ENCODE data around the gene P2RX6.

P2RX6 gene

DNA sequence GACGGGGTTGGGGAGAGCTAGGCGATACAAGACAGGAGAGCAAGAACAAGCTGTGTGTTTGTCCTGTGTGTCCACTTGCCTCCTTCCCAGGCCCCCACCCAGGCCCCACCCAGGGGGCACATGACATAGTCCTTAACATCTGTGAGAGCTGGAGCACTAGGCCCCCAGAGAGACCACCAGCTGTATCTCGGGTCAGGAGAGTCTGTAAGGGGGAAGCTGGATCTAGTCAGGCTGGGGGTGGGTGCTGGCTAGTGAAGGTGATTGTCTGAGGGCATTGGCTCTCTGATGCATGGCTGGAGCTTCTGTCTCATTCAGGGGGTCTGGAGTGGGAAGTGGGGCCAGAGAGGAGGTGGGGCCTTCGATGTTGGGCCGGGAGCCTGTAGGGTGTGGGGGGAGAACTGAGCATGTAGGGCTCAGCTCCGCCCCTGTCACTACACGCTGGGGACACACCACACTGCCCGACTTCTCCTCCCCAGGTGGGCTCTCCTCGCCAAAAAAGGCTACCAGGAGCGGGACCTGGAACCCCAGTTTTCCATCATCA is 571 bp downstream of the P2RX6 start:
- TF ChIP-seq, protein P1, sequence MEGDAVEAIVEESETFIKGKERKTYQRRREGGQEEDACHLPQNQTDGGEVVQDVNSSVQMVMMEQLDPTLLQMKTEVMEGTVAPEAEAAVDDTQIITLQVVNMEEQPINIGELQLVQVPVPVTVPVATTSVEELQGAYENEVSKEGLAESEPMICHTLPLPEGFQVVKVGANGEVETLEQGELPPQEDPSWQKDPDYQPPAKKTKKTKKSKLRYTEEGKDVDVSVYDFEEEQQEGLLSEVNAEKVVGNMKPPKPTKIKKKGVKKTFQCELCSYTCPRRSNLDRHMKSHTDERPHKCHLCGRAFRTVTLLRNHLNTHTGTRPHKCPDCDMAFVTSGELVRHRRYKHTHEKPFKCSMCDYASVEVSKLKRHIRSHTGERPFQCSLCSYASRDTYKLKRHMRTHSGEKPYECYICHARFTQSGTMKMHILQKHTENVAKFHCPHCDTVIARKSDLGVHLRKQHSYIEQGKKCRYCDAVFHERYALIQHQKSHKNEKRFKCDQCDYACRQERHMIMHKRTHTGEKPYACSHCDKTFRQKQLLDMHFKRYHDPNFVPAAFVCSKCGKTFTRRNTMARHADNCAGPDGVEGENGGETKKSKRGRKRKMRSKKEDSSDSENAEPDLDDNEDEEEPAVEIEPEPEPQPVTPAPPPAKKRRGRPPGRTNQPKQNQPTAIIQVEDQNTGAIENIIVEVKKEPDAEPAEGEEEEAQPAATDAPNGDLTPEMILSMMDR (IDR thresholded peaks at IDR 0.05; ENCODE audit: insufficient read depth, low read length, poor library complexity, severe bottlenecking): no peak
- no peaks in the 10 kb centered on the region for H3K36me3 ChIP-seq (ENCODE audit: control insufficient read depth, insufficient read depth, low read length)
- no peak for DNase-seq (ENCODE audit: extremely low read depth, insufficient read length)
- H3K27me3 ChIP-seq (replicated peaks; ENCODE audit: control insufficient read depth, insufficient read depth, low read length): no peaks in the 10 kb centered on the region; the same call in 1 of the 2 replicates
- H3K4me3 ChIP-seq (replicated peaks; ENCODE audit: low read depth, low read length): no peak overlapping the region

DNA sequence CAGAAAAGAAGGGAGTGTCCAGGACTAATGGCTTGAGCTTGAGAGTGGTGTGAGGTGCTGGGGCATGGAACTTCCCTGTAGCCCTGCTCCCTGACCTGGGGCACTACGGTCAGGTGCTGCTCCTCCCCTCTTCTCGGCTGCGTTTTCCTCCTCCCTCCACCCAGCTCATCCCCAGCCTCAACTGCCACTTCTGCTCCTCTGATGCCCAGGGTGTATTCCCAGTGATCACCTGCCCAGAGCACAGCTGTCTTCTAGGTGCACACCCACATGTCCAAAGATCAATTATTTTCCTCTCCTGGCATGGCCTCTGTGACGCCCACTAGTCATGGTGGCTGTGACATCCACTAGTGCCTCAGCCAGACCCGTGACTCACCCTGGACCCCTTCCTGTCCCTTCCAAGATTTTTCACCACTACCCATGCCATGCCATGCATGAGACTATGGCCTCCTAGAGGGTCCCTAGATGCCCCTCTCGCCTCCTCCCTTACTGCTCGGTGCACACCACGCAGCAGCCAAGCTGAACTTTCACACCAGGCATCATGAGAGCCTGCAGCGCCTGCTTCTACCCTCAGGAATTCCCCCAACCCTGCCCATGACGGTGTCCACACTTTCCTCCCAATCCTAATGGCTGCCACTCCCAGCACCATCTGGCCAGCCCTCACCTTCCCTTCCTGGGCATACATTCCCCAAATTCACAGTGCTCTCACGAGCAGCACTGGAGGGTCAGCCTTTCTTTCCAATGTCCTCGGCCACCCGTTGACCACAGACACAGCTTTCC is 1.9 kb downstream of the P2RX6 start:
- Histone ChIP-seq H3K4me3 (replicated peaks; ENCODE audit: low read depth, low read length) (no peak overlapping the region), H3K36me3 (ENCODE audit: control insufficient read depth, insufficient read depth, low read length) (no peaks in the 10 kb centered on the region), H3K27me3 (replicated peaks; ENCODE audit: control insufficient read depth, insufficient read depth, low read length) (no peaks in the 10 kb centered on the region; the same call in 1 of the 2 replicates)
- DNase-seq (ENCODE audit: extremely low read depth, insufficient read length): no peak
- TF ChIP-seq, protein P1 (IDR thresholded peaks at IDR 0.05; ENCODE audit: insufficient read depth, low read length, poor library complexity, severe bottlenecking): no peak

DNA sequence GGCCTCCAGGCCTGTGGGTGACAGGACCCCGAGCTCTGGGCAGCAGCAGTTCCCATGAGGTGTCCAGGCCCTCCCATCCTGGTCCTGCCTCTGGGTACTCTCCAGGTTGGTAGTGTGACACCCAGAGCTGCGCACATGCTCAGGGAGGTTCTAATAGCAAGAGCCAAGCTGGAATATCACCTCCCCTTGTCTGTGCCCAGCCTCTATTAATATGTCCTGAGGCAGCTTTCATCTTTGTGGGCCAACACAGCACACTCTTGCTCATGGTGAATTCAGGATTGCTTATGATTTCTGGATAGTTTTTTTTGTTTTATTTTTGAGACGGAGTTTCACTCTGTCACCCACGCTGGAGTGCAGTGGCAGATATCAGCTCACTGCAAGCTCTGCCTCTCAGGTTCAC is 3.3 kb downstream of the P2RX6 start:
- Histone ChIP-seq H3K36me3 (ENCODE audit: control insufficient read depth, insufficient read depth, low read length) (no peaks in the 10 kb centered on the region), H3K27me3 (replicated peaks; ENCODE audit: control insufficient read depth, insufficient read depth, low read length) (no peaks in the 10 kb centered on the region; the same call in 1 of the 2 replicates), H3K4me3 (replicated peaks; ENCODE audit: low read depth, low read length) (no peak overlapping the region)
- TF ChIP-seq, protein P1 (IDR thresholded peaks at IDR 0.05; ENCODE audit: insufficient read depth, low read length, poor library complexity, severe bottlenecking): no peak
- no peak for DNase-seq (ENCODE audit: extremely low read depth, insufficient read length)

DNA sequence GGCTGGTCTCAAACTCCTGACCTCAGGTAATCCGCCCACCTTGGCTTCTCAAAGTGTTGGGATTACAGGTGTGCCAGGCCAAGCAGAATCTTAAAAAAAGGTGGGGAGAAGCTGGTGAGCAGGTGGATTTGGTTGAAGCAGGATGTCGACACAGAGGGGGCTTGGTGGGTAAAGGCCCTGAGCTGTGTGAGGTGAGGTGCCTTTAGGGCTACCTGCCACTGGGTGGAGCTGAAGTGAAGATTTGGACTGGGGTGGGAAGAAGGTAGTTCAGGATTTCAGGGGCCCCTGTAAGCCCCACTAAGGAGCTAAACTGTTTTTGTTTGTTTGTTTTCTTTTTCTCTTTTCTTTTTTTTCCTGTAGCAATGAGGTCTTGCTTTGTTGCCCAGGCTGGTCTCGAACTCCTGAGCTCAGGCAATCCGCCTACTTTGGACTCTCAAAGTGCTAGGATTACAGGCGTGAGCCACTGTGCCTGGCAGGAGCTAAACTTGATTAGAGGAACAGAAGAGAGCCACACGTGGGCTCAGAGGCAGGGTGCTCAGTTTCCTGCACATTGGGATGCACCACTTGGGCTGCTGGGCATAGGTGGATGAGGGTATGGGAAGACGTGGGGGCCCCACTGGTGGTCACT is 6.0 kb downstream of the P2RX6 start:
- no peak for DNase-seq (ENCODE audit: extremely low read depth, insufficient read length)
- TF ChIP-seq, protein P1 (IDR thresholded peaks at IDR 0.05; ENCODE audit: insufficient read depth, low read length, poor library complexity, severe bottlenecking): peak; percentile 63
- Histone ChIP-seq H3K36me3 (ENCODE audit: control insufficient read depth, insufficient read depth, low read length) (no peaks in the 10 kb centered on the region), H3K4me3 (replicated peaks; ENCODE audit: low read depth, low read length) (no peak overlapping the region), H3K27me3 (replicated peaks; ENCODE audit: control insufficient read depth, insufficient read depth, low read length) (no peaks in the 10 kb centered on the region; the same call in 1 of the 2 replicates)

DNA sequence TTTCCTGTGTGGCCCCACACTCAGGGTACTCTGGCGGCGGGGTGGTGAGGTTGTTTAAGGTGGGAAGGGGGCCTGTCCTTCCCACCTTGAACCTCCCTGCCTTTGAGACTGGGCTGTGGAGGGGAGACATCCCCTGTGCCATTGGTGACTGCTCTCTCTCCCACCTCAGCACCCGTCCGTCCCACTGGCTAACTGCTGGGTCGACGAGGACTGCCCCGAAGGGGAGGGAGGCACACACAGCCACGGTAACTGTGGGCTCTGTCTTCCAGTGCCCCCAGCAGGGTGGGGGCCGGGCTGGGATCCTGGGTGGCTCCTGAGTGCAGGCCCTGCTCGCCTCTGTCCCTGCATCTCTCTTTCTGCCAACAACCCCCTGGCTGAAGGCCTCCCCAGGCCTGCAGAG is 7.5 kb downstream of the P2RX6 start:
- H3K4me3 ChIP-seq (replicated peaks; ENCODE audit: low read depth, low read length): no peak overlapping the region
- H3K27me3 ChIP-seq (replicated peaks; ENCODE audit: control insufficient read depth, insufficient read depth, low read length): no peaks in the 10 kb centered on the region; the same call in 1 of the 2 replicates
- no peak for DNase-seq (ENCODE audit: extremely low read depth, insufficient read length)
- no peaks in the 10 kb centered on the region for H3K36me3 ChIP-seq (ENCODE audit: control insufficient read depth, insufficient read depth, low read length)
- TF ChIP-seq, protein P1 (IDR thresholded peaks at IDR 0.05; ENCODE audit: insufficient read depth, low read length, poor library complexity, severe bottlenecking): no peak
